ENCODE data around the gene SYNE1. TPM values are rescaled to one million over a fixed set of nuclear protein-coding genes. Genes with fewer than 3 reads are reported as not detected.

Gene SYNE1
- total and polyA plus RNA-seq, 4 donors = 10.2 to 105 (median 24.5) TPM

- TF ChIP-seq HNF4G (IDR thresholded peaks at IDR 0.05) (no peak), HNF4A (conservative IDR thresholded peaks at IDR 0.05) (no peak), NR2F2 (IDR thresholded peaks at IDR 0.05) (no peak), SP1 (IDR thresholded peaks at IDR 0.05) (no peak), REST (IDR thresholded peaks at IDR 0.05) (no peak), ZBTB33 (IDR thresholded peaks at IDR 0.05) (no peak), JUND (IDR thresholded peaks at IDR 0.05) (no peak), YY1 (IDR thresholded peaks at IDR 0.05) (no peak), GABPA (IDR thresholded peaks at IDR 0.05 in 1 of 2, conservative IDR thresholded peaks at IDR 0.05 in 1 of 2) (no peak), EGR1 (IDR thresholded peaks at IDR 0.05; ENCODE audit: low read depth in 2 of 2) (no peak), FOXA1 (IDR thresholded peaks at IDR 0.05) (no peak), CTCF (IDR thresholded peaks at IDR 0.05; ENCODE audit: low read depth, low read length, missing input control) (no peak), RXRA (IDR thresholded peaks at IDR 0.05) (no peak), RAD21 (IDR thresholded peaks at IDR 0.05) (no peak), TAF1 (conservative IDR thresholded peaks at IDR 0.05) (no peak)
- H3K4me3 ChIP-seq (ENCODE audit: low read depth in 1 of 3, low read length in 3 of 3) = no peak overlapping the region
- no peak overlapping the region for H3K9ac ChIP-seq (ENCODE audit: low read depth in 1 of 2, low read length in 2 of 2)
- H3K9me3 ChIP-seq (ENCODE audit: control insufficient read depth in 4 of 4, low read length in 3 of 4) = no peaks in the 10 kb centered on the region
- 95% methylated on average over 8 of the region's 8 CpGs for whole genome bisulfite sequencing
- H3K27ac ChIP-seq (ENCODE audit: low read depth in 1 of 2, low read length in 2 of 2) = no peak overlapping the region
- H3K36me3 ChIP-seq (ENCODE audit: control insufficient read depth in 4 of 4, insufficient read depth in 3 of 4, low read depth in 1 of 4, low read length in 3 of 4) = peaks cover 7 to 80% (median 61%) of the 10 kb centered on the region in 4 donors
- no peaks in the 10 kb centered on the region for H3K27me3 ChIP-seq (ENCODE audit: control insufficient read depth in 4 of 4, insufficient read depth in 4 of 4, low read length in 3 of 4)
- no peak for DNase-seq (ENCODE audit: low spot score)
- no peaks in the 10 kb centered on the region for H3K4me1 ChIP-seq (ENCODE audit: control insufficient read depth in 4 of 4, insufficient read depth in 4 of 4, low read length in 3 of 4)
Measured at GRCh38 chr6:152209211-152209610, 428.0 kb downstream of the SYNE1 start.

GRCh38 chr6:152207915-152208714, 429.0 kb downstream of the SYNE1 start:
- no peaks in the 10 kb centered on the region for H3K4me1 ChIP-seq (ENCODE audit: control insufficient read depth in 4 of 4, insufficient read depth in 4 of 4, low read length in 3 of 4)
- no peaks in the 10 kb centered on the region for H3K9me3 ChIP-seq (ENCODE audit: control insufficient read depth in 4 of 4, low read length in 3 of 4)
- no peak overlapping the region for H3K4me3 ChIP-seq (ENCODE audit: low read depth in 1 of 3, low read length in 3 of 3)
- no peaks in the 10 kb centered on the region for H3K27me3 ChIP-seq (ENCODE audit: control insufficient read depth in 4 of 4, insufficient read depth in 4 of 4, low read length in 3 of 4)
- no peak for TF ChIP-seq FOXA2 (IDR thresholded peaks at IDR 0.05)
- TF ChIP-seq HNF4G (IDR thresholded peaks at IDR 0.05) = no peak
- TF ChIP-seq SP1 (IDR thresholded peaks at IDR 0.05) = no peak
- no peak for TF ChIP-seq REST (IDR thresholded peaks at IDR 0.05)
- TF ChIP-seq ATF3 (IDR thresholded peaks at IDR 0.05) = no peak
- TF ChIP-seq RXRA (IDR thresholded peaks at IDR 0.05) = no peak
- TF ChIP-seq NR2F2 (IDR thresholded peaks at IDR 0.05) = no peak
- no peak for TF ChIP-seq MAX (IDR thresholded peaks at IDR 0.05)
- no peak for TF ChIP-seq RAD21 (IDR thresholded peaks at IDR 0.05)
- TF ChIP-seq TAF1 (conservative IDR thresholded peaks at IDR 0.05) = no peak
- TF ChIP-seq JUND (IDR thresholded peaks at IDR 0.05) = no peak
- no peak overlapping the region for H3K27ac ChIP-seq (ENCODE audit: low read depth in 1 of 2, low read length in 2 of 2)
- no peak overlapping the region for H3K9ac ChIP-seq (ENCODE audit: low read depth in 1 of 2, low read length in 2 of 2)
- H3K36me3 ChIP-seq (ENCODE audit: control insufficient read depth in 4 of 4, insufficient read depth in 3 of 4, low read depth in 1 of 4, low read length in 3 of 4) = peaks cover 5 to 80% (median 52%) of the 10 kb centered on the region in 4 donors
- WGBS = 94% methylated on average over 12 of the region's 12 CpGs
- DNase-seq (ENCODE audit: low spot score) = no peak
